Measurements from ENCODE around the gene CCDC184.

GRCh38 chr12:48183091-48183875, at the start of gene CCDC184:
- TF ChIP-seq CTCF (conservative IDR thresholded peaks at IDR 0.05) (peak; percentile 64), ZFX (IDR thresholded peaks at IDR 0.05) (no peak)
